HG03175 (cell line): ENCODE data around the gene DNM3.

Source experiments
- ATAC-seq: cut with Tn5 transposase; IDR thresholded peaks from one replicate; pipeline ENCODE4 v1.9.1; 2021; ENCODE audit warnings: mild to moderate bottlenecking, moderate library complexity; ENCODE audit not compliant: unreplicated experiment

DNM3 gene

DNA sequence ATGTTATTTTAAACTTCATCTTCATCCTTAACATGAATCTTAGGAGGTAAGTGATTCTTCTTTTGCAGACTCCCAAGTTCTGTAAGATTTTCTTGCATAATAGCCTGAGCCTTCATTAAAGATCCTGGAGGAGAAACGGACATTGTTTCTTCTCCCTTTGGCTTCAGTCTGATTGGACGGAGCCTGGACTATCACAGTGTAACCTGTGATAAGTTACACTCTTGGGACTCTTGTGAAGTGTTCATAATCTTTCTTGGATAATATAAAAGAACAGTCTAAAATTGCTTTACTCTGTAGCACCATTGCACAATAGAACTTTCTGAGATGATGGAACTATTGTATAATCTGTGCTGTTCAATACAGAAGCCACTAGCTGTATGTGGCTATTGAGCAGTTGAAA, 244.8 kb downstream of the DNM3 start:
- ATAC-seq, result no peak

DNA sequence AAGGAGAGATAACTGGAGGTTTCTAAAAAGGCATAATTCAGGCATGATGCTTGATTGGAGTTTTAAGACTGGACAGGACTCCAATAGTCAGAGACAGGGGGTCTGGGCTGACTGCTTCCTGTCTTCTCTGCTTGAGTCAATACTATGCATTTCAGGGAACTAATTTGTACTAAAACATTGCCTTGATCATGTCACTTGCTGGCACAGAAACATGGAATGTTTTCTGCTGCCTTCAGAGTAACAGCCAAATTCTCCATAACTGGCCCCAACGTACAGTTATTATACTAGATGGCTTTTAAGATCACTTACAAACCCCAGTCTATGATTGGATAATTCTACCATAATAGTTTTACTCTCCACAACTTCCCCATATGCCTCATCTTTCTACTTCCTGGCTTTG, 247.0 kb downstream of the DNM3 start:
- ATAC-seq, result no peak

- ATAC-seq, result peak; percentile 69
These were observed 248.6 kb downstream of the DNM3 start for GRCh38 chr1:172089768-172090510.

GRCh38 chr1:172090511-172090817, 249.2 kb downstream of the DNM3 start:
- no peak for ATAC-seq

GRCh38 chr1:172095846-172096245, 254.5 kb downstream of the DNM3 start:
- no peak for ATAC-seq

DNA sequence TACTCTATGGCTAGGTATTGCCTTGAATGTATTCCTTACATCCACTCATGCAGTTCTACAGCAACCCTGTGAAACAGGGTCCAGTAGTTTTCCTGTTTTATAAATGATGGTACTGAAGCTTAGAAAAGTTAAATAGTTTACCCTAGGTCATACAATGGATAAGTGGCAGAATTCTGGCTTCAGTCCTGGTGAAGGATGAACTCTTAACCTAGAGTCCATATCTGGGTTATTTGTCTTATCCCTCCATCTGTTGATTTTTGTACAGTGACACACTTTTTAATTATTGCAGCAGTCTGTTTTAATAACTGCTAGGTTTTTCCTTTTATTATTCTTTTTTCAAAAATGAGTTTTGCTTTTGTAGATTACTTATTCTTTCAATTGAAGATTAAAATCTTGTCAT, 263.9 kb downstream of the DNM3 start:
- no peak for ATAC-seq

- no peak for ATAC-seq
These were observed 266.1 kb downstream of the DNM3 start for GRCh38 chr1:172107316-172107975.

DNA sequence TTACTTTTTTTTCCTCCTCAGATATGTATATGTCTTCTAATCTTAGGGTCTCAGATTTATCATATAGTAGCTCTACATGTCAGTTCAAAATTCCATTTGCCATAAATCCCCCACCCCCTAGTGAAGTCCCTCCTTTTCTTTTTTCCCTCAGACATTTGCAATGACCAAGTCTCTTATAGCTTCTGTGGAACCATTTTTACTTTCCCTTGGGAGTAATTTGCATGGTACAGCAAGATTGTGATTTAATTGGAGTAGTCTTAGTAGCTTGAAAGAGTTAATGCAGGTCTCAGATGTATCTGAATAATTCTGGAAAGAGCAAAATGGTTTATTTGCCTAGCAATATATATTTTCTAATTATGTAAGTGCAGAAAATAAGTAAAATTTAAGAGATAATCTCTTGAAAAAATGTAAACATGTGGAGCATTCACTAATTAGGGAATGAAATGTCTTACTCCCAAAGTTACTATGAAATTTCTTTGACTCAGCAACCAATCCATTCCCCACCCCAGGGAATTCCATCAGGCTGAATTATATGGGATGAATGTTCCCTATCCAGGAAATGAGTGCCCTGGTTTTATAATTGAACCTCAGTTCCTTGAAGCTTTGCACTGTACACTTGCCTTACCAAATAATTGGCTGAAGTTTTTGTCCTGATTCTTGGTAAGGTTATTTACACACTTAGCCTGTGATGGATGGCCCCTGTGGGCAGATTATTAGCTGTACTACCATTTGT, 267.0 kb downstream of the DNM3 start:
- ATAC-seq, result no peak

GRCh38 chr1:172109359-172109758, 268.1 kb downstream of the DNM3 start:
- no peak for ATAC-seq

DNA sequence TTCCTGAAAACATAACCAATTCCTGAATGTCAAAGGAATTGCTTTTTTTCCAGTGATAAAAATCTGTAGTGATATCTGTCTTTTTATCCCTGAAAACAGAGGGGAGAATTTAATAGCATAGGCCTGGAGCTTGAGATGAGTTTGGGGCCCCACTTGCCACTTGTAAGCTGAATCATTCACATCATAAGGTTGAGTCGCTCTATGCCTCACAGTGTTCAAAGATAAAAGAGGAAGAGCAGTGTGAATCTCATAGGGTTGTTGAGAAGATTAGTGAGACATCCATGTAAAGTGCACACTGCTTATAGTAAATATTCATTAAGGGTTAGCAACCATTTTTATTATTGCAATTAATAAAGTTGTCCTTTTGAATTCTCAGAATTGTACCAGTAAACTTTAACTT, 271.3 kb downstream of the DNM3 start:
- no peak for ATAC-seq

- ATAC-seq, result peak; percentile 70
These were observed 276.5 kb downstream of the DNM3 start for GRCh38 chr1:172117800-172118199.

DNA sequence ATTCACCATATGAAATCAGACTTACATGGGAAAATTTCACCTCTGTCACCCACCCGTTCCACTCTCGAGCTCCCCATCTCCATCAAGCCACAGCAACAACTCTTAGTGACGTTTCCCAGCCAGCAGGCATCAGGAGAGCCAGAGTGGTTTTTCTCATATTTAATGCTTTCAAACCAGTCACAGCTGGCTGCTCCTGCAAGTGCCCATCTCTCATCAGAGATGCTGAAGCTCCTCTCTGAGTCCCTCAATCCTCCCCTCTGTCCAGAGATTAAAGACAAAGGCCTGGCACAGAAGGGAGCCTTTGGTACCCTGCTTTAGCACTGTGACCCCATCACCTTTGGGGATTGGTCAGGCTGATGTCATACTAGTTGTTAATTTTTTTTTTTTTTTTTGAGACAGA, 277.3 kb downstream of the DNM3 start:
- no peak for ATAC-seq

DNA sequence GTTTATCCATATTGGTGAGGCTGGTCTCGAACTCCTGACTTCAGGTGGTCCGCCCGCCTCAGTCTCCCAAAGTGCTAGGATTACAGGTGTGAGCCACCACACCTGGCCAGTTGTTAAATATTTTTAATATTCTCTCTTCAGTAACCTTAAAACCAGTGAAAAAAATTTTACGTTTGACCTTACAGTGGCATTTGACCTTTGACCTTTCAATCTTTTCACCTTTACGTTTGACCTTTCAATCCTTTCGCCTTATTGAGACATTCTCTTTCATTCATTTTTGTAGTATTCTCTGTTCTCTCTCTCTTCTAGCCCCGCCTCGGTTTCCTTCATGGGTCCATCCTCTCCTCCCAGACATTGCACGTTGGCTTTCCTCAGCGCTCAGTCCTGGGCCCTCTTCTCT, 277.9 kb downstream of the DNM3 start:
- no peak for ATAC-seq

- no peak for ATAC-seq
These were observed 279.1 kb downstream of the DNM3 start for GRCh38 chr1:172120381-172120780.

DNA sequence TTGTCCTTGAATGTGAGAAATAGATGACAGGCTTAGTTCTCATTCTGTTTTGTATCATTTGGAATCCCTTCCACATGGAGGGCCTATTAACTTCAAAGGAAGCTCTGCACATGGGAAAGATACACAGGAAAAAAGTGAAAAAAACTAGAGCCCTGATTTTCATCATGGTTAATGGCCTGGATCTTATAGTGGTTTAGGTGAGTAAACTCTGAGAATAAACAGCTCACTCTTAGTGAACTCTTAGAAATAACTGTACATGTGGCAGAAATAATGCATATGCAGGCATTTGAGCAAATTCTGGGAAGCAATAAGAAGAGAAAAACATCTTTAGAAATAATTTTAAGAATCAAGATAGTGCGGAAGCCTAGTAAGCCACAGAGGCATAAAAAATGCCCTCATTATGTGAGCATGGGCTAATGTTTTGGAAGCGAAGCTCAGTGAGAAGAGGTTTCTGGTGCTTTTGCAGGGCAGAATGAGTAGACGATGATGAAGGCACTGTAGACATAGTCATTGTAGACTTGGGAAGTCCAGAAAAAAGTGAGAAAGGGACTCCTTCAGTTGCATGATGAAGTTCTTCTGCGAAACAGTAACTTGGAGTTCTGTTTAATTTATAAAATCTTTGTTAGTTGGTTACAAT, 279.9 kb downstream of the DNM3 start:
- no peak for ATAC-seq

DNA sequence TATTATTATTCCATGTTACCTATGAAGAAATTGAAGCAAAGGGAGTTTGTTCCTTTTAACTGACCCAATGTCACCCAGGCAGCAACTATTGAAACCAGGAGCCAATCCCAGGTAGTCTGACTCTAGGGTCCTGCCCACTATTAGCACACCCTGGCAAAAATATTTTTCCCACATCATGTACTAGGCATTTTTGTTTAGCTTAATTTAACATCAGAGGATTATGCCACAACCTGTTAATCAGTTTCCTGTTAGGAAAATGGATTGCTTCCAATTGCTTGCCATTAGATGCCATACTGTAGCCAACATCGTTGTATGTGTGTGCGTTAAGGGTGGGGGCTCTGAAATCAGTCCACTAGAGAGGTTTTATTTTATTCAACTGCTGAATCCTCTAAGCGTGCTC, 281.1 kb downstream of the DNM3 start:
- ATAC-seq, result no peak

DNA sequence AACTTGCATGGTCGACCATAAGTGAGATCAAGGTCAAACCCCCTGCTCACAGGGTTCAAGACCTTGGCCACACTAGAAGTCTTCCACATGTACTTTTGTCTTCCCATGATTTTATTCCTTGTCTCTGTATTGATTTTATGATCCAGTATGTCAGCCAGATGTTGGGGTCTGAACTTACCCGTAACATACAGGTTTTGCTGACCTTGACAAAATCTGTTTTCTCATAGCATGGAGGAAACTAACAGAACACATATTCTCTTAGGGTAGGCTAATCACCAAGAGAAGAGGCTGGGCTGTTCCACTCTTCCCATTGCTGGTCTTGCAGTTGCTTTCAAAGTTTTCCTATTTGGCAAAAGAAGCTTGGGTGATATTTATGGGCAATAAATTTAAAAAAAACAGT, 284.0 kb downstream of the DNM3 start:
- ATAC-seq, result no peak

- ATAC-seq, result no peak
These were observed 284.6 kb downstream of the DNM3 start for GRCh38 chr1:172125812-172126430.

DNA sequence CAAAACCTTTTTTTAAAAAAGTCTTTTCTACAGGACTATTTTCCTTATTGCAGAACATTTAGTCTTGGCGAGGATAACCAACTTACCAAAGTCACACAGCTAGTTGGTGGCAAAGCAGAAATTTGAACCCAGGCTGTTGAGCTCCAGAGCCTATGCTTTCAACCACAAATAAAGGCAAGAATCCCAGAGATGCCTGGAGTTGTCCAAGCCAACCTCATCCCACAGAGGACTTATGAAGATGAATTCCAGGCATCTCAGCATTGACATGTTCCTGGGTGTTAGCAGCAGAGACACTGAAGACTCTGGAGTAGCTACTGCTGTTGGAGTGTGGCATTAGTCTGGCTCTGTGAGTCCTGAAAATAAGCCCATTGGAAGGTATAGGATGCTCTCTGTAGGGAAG, 291.5 kb downstream of the DNM3 start:
- no peak for ATAC-seq

DNA sequence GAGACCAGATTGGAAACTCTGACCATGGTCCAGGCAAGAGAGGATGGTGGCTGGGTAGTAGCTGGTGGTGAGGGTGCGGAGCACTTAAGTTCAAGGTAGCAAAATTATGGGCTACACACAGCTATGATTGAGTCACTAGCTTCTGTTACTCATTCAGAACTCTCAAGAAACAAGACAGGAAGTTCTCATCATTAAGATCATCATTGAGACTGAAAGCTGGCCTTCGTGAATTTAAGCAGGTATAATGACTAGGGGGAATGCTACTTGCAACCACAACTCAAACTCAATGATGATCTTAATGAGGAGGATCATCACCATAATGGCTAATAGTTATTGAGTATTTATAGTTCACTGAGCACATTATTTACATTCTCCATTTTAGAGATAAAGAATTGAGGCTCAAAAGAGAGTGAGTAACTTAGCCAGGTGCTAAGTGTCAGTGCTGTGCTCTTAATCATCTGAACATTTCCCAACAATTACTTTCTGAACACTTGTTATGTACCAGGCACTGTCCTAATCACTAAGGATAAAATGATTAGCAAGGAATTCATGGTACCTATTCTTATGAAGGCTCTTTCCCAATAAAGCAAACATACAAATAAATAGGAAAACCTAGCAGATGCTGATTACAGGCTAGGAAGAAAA, 292.9 kb downstream of the DNM3 start:
- ATAC-seq, result no peak
